Tibial nerve (tissue), 3 donors: Measurements from ENCODE around the gene CD63.

Experiments
- CTCF ChIP-seq, 5 experiments: fragments of 200-600 bp in 3 of 5; fragments of 450-650 bp in 2 of 5; sonication (generic) in 3 of 5; IDR thresholded peaks; one replicate each; pipeline ENCODE4 v1.5.1; 2016 to 2019; ENCODE audit warnings: antibody characterized with exemption in 5 of 5, mild to moderate bottlenecking in 3 of 5, moderate library complexity in 2 of 5
- POLR2A ChIP-seq, 2 donors: fragments of 450-650 bp; IDR thresholded peaks; one replicate each; pipeline ENCODE4 v1.6.1; 2017; ENCODE audit warnings: antibody characterized with exemption in 2 of 2, mild to moderate bottlenecking in 2 of 2, moderate library complexity in 2 of 2

GRCh38 chr12:55745361-55746173 lies 16.8 kb upstream of the CD63 start:
- TF ChIP-seq CTCF (IDR thresholded peaks at IDR 0.05) (no peak), POLR2A (IDR thresholded peaks at IDR 0.05) (no peak)
